A673 (cell line): Measurements from ENCODE around the gene TOR3A.

Source experiments
- CTCF ChIP-seq: fragments of 300-800, 200-600 bp; sonication (generic); conservative IDR thresholded peaks from 2 replicates; pipeline ENCODE4 v1.5.1; 2017; ENCODE audit warnings: low read depth, mild to moderate bottlenecking, antibody characterized with exemption, low read length, moderate library complexity, mixed read lengths
- EZH2 ChIP-seq: fragments of 200-600 bp; sonication (generic); IDR thresholded peaks from 2 replicates; pipeline ENCODE4 v1.6.1; 2017; ENCODE audit warnings: borderline replicate concordance, low read depth, mild to moderate bottlenecking, mixed read lengths, antibody characterized with exemption, low read length; ENCODE audit not compliant: poor library complexity, severe bottlenecking

GRCh38 chr1:179043907-179044306, 38.0 kb upstream of the TOR3A start:
- TF ChIP-seq CTCF (no peak), EZH2 (no peak)
